GM18870 (cell line): ENCODE measurements around the gene RHOH.
"Not testable (repeated sequence)": the region's sequence is repeated elsewhere in the genome, so short reads cannot be mapped to it uniquely, and the experiment has no call there.

ENCODE experiments used
- ATAC-seq: cut with Tn5 transposase; IDR thresholded peaks from one replicate; pipeline ENCODE4 v1.9.1; 2021; ENCODE audit warnings: moderate library complexity; ENCODE audit not compliant: unreplicated experiment

The RHOH gene

GRCh38 chr4:40196724-40197281, at the start of gene RHOH:
TSS of gene RHOH (plus strand) at chr4:40197031. CDS start at chr4:40243387, 46,356 bp downstream.
- ATAC-seq, result no peak

GRCh38 chr4:40147490-40147889, 49.3 kb upstream of the RHOH start:
- not testable (repeated sequence) for ATAC-seq

- ATAC-seq, result peak; percentile 70
Measured at GRCh38 chr4:40149960-40150385, 46.9 kb upstream of the RHOH start.

- ATAC-seq, result no peak
Measured at GRCh38 chr4:40150932-40151331, 45.9 kb upstream of the RHOH start.

- ATAC-seq, result no peak
Measured at GRCh38 chr4:40152637-40153036, 44.2 kb upstream of the RHOH start.

GRCh38 chr4:40157436-40157835, 39.4 kb upstream of the RHOH start:
- ATAC-seq, result no peak

GRCh38 chr4:40160258-40160657, 36.6 kb upstream of the RHOH start:
- no peak for ATAC-seq

GRCh38 chr4:40164459-40164858, 32.4 kb upstream of the RHOH start:
- ATAC-seq, result no peak

- ATAC-seq, result no peak
Measured at GRCh38 chr4:40165916-40166315, 30.9 kb upstream of the RHOH start.

- ATAC-seq, result no peak
Measured at GRCh38 chr4:40168070-40168469, 28.8 kb upstream of the RHOH start.

GRCh38 chr4:40170588-40170987, 26.2 kb upstream of the RHOH start:
- peak; percentile 59 for ATAC-seq

GRCh38 chr4:40173470-40173875, 23.4 kb upstream of the RHOH start:
- ATAC-seq, result peak; percentile 64

- no peak for ATAC-seq
Measured at GRCh38 chr4:40176602-40177001, 20.2 kb upstream of the RHOH start.

GRCh38 chr4:40177591-40177990, 19.2 kb upstream of the RHOH start:
- ATAC-seq, result no peak

GRCh38 chr4:40178672-40179071, 18.2 kb upstream of the RHOH start:
- ATAC-seq, result no peak

GRCh38 chr4:40179360-40179759, 17.5 kb upstream of the RHOH start:
- no peak for ATAC-seq

GRCh38 chr4:40180356-40180755, 16.5 kb upstream of the RHOH start:
- no peak for ATAC-seq

GRCh38 chr4:40182001-40182400, 14.8 kb upstream of the RHOH start:
- ATAC-seq, result no peak

GRCh38 chr4:40182954-40183353, 13.9 kb upstream of the RHOH start:
- ATAC-seq, result no peak

- ATAC-seq, result no peak
Measured at GRCh38 chr4:40183615-40184411, 13.0 kb upstream of the RHOH start.

- peak; percentile 48 for ATAC-seq
Measured at GRCh38 chr4:40185830-40186664, 10.8 kb upstream of the RHOH start.

- ATAC-seq, result no peak
Measured at GRCh38 chr4:40186665-40187014, 10.2 kb upstream of the RHOH start.
